LNCAP (cell line): Measurements from ENCODE around the gene TMEM139.

Experiments
- TF ChIP-seq, protein P1 (sequence below): fragments of 450-650 bp; IDR thresholded peaks from 2 replicates; pipeline ENCODE4 v1.5.1; 2017; ENCODE audit warnings: mild to moderate bottlenecking

TMEM139 gene

GRCh38 chr7:143284591-143285469 lies at the start of gene TMEM139:
TMEM139 (plus strand) TSS chr7:143284958; CDS start chr7:143285958, 1,000 bp downstream.
- TF ChIP-seq, protein P1, sequence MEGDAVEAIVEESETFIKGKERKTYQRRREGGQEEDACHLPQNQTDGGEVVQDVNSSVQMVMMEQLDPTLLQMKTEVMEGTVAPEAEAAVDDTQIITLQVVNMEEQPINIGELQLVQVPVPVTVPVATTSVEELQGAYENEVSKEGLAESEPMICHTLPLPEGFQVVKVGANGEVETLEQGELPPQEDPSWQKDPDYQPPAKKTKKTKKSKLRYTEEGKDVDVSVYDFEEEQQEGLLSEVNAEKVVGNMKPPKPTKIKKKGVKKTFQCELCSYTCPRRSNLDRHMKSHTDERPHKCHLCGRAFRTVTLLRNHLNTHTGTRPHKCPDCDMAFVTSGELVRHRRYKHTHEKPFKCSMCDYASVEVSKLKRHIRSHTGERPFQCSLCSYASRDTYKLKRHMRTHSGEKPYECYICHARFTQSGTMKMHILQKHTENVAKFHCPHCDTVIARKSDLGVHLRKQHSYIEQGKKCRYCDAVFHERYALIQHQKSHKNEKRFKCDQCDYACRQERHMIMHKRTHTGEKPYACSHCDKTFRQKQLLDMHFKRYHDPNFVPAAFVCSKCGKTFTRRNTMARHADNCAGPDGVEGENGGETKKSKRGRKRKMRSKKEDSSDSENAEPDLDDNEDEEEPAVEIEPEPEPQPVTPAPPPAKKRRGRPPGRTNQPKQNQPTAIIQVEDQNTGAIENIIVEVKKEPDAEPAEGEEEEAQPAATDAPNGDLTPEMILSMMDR = no peak

GRCh38 chr7:143235561-143235960 lies 49.2 kb upstream of the TMEM139 start:
- TF ChIP-seq, protein P1 = no peak

GRCh38 chr7:143236408-143236990 lies 48.3 kb upstream of the TMEM139 start:
- TF ChIP-seq, protein P1 = no peak

DNA sequence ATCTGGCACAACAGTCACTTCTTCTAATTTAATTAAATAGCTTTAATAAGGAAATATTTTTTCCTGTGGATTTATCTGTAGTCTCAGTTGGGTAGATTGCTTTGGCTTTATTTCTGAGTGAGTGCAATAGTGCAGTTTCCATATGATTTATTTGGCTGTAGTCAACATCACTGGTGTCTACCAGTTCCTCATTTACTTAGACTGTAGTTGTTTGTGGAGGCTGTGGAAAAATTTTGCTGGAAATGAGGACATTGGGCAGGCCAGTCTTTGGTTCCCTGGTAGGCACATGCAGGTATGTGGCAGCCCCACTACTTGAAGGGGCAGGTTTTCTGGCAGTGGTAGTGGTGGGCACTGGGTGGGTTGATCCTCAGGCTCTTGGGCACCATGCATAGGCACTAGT lies 47.4 kb upstream of the TMEM139 start:
- TF ChIP-seq, protein P1 = no peak

DNA sequence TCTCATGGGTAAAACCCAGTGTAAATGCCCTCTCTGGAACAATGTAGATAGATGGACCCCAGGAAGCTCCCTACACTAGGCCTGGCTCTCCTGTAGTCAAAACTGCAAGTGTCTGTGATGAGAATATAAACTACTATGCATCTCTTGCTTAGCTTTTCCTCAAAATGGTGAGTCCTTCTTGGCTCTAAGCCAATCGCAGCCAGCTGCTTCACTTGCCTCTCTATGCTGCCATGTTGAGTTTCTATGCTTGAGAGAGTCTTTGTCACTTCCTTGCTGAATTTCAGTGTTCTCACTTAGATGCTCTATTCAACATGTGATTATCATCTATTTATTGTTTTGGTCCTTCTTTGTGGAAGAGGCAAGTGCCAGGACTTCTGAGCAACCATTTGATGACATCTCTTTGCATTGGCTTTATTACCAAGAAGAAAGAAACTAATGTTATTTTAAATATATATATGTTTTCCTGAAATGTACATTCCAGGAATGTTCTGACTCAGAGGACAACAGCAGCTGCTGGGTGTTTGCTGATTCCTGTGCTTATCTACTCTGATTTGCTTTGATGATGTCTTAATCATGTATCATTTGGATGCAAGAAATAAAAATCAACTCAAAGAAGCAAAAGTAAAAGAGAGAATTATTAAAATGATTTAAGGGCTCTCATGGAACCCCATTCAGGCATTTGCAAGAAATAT lies 46.3 kb upstream of the TMEM139 start:
- TF ChIP-seq, protein P1 = no peak

- TF ChIP-seq, protein P1 = no peak
These were observed 44.9 kb upstream of the TMEM139 start for GRCh38 chr7:143239813-143240212.

DNA sequence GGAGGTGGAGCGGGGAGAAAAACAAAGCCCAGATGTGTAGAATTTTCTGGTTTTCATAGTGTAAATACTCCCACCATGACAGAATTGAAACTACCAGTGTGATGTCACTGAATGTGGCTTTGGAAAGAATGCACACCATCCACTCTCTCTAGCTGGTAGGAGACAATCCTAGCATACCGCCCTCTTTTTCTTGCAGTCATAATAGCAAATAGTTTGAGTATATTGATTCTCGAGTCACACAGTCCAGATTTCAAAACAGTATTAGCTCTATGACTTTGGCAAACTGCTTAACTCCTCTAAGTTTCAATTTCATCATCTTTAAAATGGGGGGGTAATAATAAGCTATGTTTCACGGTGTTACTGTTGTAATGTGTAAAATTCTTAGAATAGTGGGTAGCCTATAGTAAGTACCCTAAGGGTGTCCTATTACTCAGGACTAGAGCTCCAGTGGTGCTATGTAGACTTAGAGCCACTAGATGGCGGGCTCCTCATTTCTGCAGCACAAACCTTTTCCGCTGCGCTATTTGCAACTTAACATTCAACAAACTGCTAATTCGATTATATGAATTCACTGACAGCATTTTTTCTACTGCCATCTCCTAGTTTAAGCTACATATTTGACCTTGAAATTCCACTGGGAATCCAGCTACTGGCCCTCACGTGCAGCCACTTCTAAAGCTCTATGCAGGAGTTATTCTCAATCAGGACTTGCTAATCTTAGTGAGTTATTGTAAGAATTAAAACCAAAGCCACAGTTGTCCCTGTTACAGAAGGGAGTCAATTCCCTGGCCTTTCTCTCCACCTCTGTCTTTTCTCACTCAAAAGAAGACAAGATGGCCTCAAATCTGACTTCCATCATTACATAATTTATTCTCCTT lies 44.2 kb upstream of the TMEM139 start:
- TF ChIP-seq, protein P1 = peak; percentile 95
